ENCODE data around the gene GPR176.

Gene GPR176, protein sequence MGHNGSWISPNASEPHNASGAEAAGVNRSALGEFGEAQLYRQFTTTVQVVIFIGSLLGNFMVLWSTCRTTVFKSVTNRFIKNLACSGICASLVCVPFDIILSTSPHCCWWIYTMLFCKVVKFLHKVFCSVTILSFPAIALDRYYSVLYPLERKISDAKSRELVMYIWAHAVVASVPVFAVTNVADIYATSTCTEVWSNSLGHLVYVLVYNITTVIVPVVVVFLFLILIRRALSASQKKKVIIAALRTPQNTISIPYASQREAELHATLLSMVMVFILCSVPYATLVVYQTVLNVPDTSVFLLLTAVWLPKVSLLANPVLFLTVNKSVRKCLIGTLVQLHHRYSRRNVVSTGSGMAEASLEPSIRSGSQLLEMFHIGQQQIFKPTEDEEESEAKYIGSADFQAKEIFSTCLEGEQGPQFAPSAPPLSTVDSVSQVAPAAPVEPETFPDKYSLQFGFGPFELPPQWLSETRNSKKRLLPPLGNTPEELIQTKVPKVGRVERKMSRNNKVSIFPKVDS

DNA sequence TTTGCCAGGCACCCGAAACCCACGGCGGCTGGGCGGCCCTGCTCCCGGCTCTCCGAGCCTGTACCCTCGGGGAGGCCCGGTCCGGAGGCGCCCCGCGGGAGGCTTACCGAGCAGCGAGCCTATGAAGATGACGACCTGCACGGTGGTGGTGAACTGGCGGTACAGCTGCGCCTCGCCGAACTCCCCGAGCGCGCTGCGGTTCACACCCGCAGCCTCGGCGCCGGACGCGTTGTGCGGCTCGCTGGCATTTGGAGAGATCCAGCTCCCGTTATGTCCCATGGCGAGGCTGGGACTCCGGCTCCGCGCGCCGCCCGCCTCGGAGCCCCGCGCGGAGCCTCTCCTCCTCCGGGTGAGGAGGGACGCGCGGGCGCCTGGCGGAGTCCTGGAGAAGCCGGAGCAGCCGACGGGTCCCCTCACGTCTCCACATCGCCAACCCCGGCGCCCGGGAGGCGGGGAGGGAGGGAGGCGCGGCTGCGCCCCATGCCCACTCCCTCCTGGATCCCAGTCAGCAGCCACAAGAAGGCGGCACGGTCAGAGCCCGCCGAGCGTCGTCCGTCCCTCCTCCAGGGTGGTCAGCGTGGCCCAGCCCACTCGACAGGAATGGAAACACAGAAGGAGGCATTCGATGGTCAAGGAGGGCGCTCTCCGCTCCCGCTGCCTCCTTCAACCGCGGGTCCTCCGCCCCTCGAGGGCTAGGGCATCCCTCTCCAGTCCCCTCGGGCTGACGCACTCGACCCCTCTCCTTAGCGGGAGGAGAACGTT is at the start of gene GPR176:
TSS of gene GPR176 (minus strand) at position 519 of the 762 bp plus-strand sequence. CDS start at position 279, 240 bp downstream.
- no peaks in the 10 kb centered on the region for H3K27me3 ChIP-seq (ENCODE audit: control insufficient read depth, insufficient read depth, low read length)
- no peaks in the 10 kb centered on the region for H3K9me3 ChIP-seq (ENCODE audit: control insufficient read depth, insufficient read depth, low read length)
- H3K4me3 ChIP-seq (ENCODE audit: low read length), result peak within 1 kb of the TSS; percentile 66
- H3K4me1 ChIP-seq (ENCODE audit: control insufficient read depth, insufficient read depth, low read length), result no peaks in the 10 kb centered on the region; the same call in 1 of the 2 replicates
- DNase-seq (ENCODE audit: low read depth, low spot score), result no peak
- no CpG with 5 or more reads among the region's 84 CpGs for WGBS (ENCODE audit: insufficient coverage, insufficient read length)
- no peaks in the 10 kb centered on the region for H3K36me3 ChIP-seq (ENCODE audit: control insufficient read depth, insufficient read depth, low read length)
- H3K27ac ChIP-seq (ENCODE audit: low read length), result no peak within 1 kb of the TSS

DNA sequence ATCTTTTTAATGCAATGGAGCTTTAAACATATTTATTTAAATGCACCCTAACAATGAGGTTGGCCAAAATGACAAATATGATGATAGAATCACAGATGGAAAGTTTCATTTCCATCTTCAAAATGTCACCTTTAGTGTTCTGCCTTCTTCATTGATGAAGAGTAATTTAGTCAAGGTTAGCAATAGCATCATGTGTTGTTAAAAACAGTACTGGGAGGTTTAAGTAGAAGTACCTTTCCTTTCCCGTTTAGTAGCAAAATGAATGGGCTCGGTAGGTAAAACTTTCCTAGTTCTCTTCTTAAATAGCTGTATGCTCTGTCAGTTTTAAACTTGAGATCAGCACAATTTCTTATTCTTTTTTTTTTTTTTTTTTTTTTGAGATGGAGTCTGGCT is 48.9 kb upstream of the GPR176 start:
- H3K4me3 ChIP-seq (ENCODE audit: low read length), result no peak overlapping the region
- WGBS (ENCODE audit: insufficient coverage, insufficient read length), result no CpG with 5 or more reads among the region's 2 CpGs
- peaks cover 20% of the 10 kb centered on the region; the same call in 1 of the 2 replicates for H3K36me3 ChIP-seq (ENCODE audit: control insufficient read depth, insufficient read depth, low read length)
- no peaks in the 10 kb centered on the region for H3K4me1 ChIP-seq (ENCODE audit: control insufficient read depth, insufficient read depth, low read length)
- no peaks in the 10 kb centered on the region for H3K27me3 ChIP-seq (ENCODE audit: control insufficient read depth, insufficient read depth, low read length)
- H3K27ac ChIP-seq (ENCODE audit: low read length), result no peak overlapping the region
- no peak for DNase-seq (ENCODE audit: low read depth, low spot score)
- H3K9me3 ChIP-seq (ENCODE audit: control insufficient read depth, insufficient read depth, low read length), result no peaks in the 10 kb centered on the region; the same call in 1 of the 2 replicates

DNA sequence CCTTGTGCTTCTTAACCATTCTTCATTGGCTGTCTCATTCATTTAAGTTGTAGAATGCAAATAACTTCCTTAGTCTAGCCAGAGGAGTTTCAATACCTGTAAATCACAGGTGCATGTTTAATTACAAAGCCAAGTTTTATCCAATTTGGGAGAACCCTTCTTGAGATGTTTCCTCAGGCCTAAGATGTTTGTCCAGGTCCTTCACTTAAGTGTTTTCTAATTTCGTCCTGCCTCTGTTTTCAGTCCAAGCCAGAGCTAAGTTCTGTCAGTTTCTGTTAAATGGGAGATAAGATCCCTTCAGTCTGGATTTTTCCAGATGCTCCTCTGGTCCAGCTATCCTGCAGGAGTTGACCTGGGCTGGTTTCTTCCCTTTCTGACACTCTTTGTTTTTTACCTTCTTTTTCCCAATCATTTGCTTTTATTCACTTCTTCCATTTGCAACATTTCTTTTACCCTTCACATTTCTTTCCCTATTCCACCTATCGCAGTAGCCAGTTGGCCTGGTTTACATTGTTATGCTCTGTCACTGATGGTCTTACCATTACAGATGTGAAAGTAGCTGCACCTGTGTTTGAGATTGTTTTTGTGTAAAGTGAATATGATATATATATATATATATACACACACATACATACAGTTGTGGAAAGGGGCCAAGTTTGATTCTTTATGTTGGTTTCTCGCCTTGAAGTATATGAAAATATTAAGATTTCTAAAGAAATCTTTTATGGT is 48.4 kb upstream of the GPR176 start:
- H3K27me3 ChIP-seq (ENCODE audit: control insufficient read depth, insufficient read depth, low read length), result no peaks in the 10 kb centered on the region
- no peak overlapping the region for H3K4me3 ChIP-seq (ENCODE audit: low read length)
- WGBS (ENCODE audit: insufficient coverage, insufficient read length), result 100% methylated on average over 1 of the region's 3 CpGs
- H3K36me3 ChIP-seq (ENCODE audit: control insufficient read depth, insufficient read depth, low read length), result peaks cover 17% of the 10 kb centered on the region; the same call in 1 of the 2 replicates
- no peaks in the 10 kb centered on the region; the same call in 1 of the 2 replicates for H3K9me3 ChIP-seq (ENCODE audit: control insufficient read depth, insufficient read depth, low read length)
- H3K27ac ChIP-seq (ENCODE audit: low read length), result no peak overlapping the region
- no peak for DNase-seq (ENCODE audit: low read depth, low spot score)
- no peaks in the 10 kb centered on the region for H3K4me1 ChIP-seq (ENCODE audit: control insufficient read depth, insufficient read depth, low read length)

DNA sequence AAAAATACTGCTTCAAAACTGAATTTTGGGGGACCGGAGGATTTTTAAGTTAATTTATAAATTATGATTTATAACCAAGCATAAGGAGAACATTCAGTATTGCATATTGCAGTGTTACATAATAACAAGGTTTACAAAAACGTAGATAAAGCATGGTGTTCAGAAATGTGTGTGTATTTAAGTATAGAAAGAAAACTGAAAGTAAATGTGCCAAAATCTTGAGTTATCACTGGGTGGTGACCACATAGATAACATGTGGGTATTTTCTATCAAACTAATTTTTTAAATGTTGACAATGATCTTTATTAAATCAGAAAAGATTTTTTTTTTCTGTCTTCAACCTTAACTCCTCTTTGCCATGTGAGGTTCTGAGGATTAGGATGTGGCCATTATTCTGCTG is 46.5 kb upstream of the GPR176 start:
- Histone ChIP-seq H3K4me3 (ENCODE audit: low read length) (no peak overlapping the region), H3K27me3 (ENCODE audit: control insufficient read depth, insufficient read depth, low read length) (no peaks in the 10 kb centered on the region), H3K36me3 (ENCODE audit: control insufficient read depth, insufficient read depth, low read length) (peaks cover 19% of the 10 kb centered on the region; the same call in 1 of the 2 replicates), H3K9me3 (ENCODE audit: control insufficient read depth, insufficient read depth, low read length) (no peaks in the 10 kb centered on the region), H3K4me1 (ENCODE audit: control insufficient read depth, insufficient read depth, low read length) (no peaks in the 10 kb centered on the region), H3K27ac (ENCODE audit: low read length) (no peak overlapping the region)
- 100% methylated on average over 1 of the region's 2 CpGs for WGBS (ENCODE audit: insufficient coverage, insufficient read length)
- DNase-seq (ENCODE audit: low read depth, low spot score), result no peak

DNA sequence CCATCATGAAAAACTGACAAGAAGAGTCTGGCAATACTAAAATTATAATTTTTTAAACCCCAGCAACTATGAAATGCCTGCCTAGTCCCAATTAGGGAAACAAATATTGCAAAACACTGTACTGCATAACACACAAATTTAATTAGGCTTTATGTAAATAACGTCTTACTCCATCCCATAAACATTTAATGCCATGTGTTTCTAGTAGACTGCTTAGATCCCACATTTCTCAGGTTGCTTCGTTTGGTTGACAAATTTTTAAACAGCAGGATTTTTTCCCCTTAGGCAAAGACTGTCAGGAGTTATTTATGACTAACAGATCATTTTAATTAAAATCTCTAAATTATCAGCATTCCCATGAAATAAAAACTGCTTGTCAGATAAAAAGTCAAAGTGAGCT is 43.7 kb upstream of the GPR176 start:
- Histone ChIP-seq H3K9me3 (ENCODE audit: control insufficient read depth, insufficient read depth, low read length) (no peaks in the 10 kb centered on the region), H3K4me3 (ENCODE audit: low read length) (no peak overlapping the region), H3K27me3 (ENCODE audit: control insufficient read depth, insufficient read depth, low read length) (no peaks in the 10 kb centered on the region), H3K36me3 (ENCODE audit: control insufficient read depth, insufficient read depth, low read length) (peaks cover 19% of the 10 kb centered on the region; the same call in 1 of the 2 replicates), H3K4me1 (ENCODE audit: control insufficient read depth, insufficient read depth, low read length) (no peaks in the 10 kb centered on the region), H3K27ac (ENCODE audit: low read length) (no peak overlapping the region)
- no peak for DNase-seq (ENCODE audit: low read depth, low spot score)
- no CpG with 5 or more reads among the region's 2 CpGs for WGBS (ENCODE audit: insufficient coverage, insufficient read length)

DNA sequence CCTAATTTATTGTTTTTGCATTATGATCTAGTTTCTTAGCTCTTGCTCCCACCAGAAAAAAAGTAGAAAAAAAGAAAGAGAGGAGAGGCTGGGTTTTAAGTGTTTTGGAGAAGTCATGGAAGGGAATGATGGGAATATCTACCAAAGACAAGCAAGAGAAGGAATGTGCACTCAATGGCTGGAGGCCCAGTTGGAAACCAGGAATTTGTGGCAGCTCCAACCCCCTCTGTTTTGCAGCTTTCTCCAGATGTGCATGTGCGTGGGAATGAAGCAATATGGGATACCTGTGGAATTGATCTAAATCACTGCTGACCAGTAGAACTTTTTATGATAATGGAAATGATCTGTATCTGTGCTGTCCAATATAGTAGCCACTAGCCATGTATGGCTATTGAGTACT is 41.0 kb upstream of the GPR176 start:
- Histone ChIP-seq H3K36me3 (ENCODE audit: control insufficient read depth, insufficient read depth, low read length) (peaks cover 8% of the 10 kb centered on the region; the same call in 1 of the 2 replicates), H3K4me1 (ENCODE audit: control insufficient read depth, insufficient read depth, low read length) (peaks cover 1% of the 10 kb centered on the region; the same call in 1 of the 2 replicates), H3K27me3 (ENCODE audit: control insufficient read depth, insufficient read depth, low read length) (no peaks in the 10 kb centered on the region), H3K9me3 (ENCODE audit: control insufficient read depth, insufficient read depth, low read length) (no peaks in the 10 kb centered on the region), H3K4me3 (ENCODE audit: low read length) (no peak overlapping the region), H3K27ac (ENCODE audit: low read length) (no peak overlapping the region)
- no CpG with 5 or more reads among the region's 1 CpG for WGBS (ENCODE audit: insufficient coverage, insufficient read length)
- no peak for DNase-seq (ENCODE audit: low read depth, low spot score)

DNA sequence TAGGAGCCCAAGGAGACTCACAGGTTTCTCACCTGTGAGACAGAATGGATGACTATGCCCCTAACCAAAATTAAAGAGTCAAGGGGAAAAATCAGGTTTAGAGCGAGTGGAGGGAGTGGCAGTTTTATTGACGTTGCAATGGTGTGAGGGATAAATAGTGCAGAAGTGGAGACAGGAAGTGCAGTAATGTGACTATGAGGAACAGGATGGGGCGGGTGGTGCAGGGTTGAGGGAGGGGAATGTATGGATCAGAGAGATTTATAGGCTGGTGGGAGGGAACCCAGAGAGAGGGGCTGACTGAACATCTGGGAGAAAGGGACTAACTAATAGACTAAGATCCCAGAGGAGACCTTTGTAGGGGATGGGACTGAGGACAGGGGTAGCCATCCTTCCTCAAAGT is 40.3 kb upstream of the GPR176 start:
- Histone ChIP-seq H3K27ac (ENCODE audit: low read length) (no peak overlapping the region), H3K9me3 (ENCODE audit: control insufficient read depth, insufficient read depth, low read length) (no peaks in the 10 kb centered on the region), H3K4me1 (ENCODE audit: control insufficient read depth, insufficient read depth, low read length) (peaks cover 1% of the 10 kb centered on the region; the same call in 1 of the 2 replicates), H3K4me3 (ENCODE audit: low read length) (no peak overlapping the region), H3K36me3 (ENCODE audit: control insufficient read depth, insufficient read depth, low read length) (peaks cover 4% of the 10 kb centered on the region; the same call in 1 of the 2 replicates), H3K27me3 (ENCODE audit: control insufficient read depth, insufficient read depth, low read length) (no peaks in the 10 kb centered on the region)
- no peak for DNase-seq (ENCODE audit: low read depth, low spot score)
- WGBS (ENCODE audit: insufficient coverage, insufficient read length), result no CpG with 5 or more reads among the region's 3 CpGs

DNA sequence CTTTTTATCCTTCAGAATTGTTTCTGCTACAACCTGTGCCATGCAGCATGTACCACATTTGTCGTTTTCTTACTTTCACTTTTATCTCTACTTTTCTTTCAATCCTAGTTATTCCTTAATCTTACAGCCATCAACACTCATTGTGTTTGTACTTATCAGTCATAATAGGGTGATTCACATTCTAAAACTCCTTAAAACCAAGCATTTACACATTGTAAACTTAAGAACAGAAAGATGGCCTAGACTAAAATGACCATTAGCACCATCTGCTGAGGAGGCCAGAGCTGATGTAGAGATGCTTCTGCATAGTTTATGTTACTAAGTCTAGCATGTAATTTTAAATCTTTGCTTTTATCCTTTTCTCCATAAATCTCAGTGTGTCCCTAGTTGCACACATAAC is 39.3 kb upstream of the GPR176 start:
- Histone ChIP-seq H3K9me3 (ENCODE audit: control insufficient read depth, insufficient read depth, low read length) (no peaks in the 10 kb centered on the region), H3K4me3 (ENCODE audit: low read length) (no peak overlapping the region), H3K4me1 (ENCODE audit: control insufficient read depth, insufficient read depth, low read length) (peaks cover 1% of the 10 kb centered on the region; the same call in 1 of the 2 replicates), H3K27me3 (ENCODE audit: control insufficient read depth, insufficient read depth, low read length) (no peaks in the 10 kb centered on the region), H3K27ac (ENCODE audit: low read length) (no peak overlapping the region), H3K36me3 (ENCODE audit: control insufficient read depth, insufficient read depth, low read length) (peaks cover 7% of the 10 kb centered on the region; the same call in 1 of the 2 replicates)
- no peak for DNase-seq (ENCODE audit: low read depth, low spot score)
- no CpG with 5 or more reads among the region's 1 CpG for WGBS (ENCODE audit: insufficient coverage, insufficient read length)

DNA sequence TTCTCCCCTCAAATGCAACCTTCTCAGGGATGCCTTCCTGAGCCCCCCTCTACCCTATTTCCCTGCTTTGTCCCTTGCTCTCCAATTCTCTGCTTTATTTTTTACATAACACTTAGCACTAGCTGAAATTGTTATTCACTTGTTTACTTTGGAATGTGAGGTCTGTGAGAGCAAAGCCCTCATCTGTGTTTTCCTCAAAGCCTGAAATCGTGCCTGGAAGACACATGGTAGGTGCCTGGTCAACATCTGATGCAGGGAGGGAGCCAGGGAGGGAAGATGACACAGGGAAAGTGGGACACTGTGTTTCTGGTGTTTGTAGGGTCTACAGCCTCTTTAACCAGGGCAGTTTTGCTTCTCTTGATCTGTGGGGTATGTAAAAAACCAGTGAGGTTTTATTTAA is 37.4 kb upstream of the GPR176 start:
- Histone ChIP-seq H3K4me1 (ENCODE audit: control insufficient read depth, insufficient read depth, low read length) (peaks cover 1% of the 10 kb centered on the region; the same call in 1 of the 2 replicates), H3K27me3 (ENCODE audit: control insufficient read depth, insufficient read depth, low read length) (no peaks in the 10 kb centered on the region), H3K9me3 (ENCODE audit: control insufficient read depth, insufficient read depth, low read length) (no peaks in the 10 kb centered on the region), H3K4me3 (ENCODE audit: low read length) (no peak overlapping the region), H3K27ac (ENCODE audit: low read length) (no peak overlapping the region), H3K36me3 (ENCODE audit: control insufficient read depth, insufficient read depth, low read length) (peaks cover 5% of the 10 kb centered on the region; the same call in 1 of the 2 replicates)
- WGBS (ENCODE audit: insufficient coverage, insufficient read length), result no CpG with 5 or more reads among the region's 1 CpG
- no peak for DNase-seq (ENCODE audit: low read depth, low spot score)

DNA sequence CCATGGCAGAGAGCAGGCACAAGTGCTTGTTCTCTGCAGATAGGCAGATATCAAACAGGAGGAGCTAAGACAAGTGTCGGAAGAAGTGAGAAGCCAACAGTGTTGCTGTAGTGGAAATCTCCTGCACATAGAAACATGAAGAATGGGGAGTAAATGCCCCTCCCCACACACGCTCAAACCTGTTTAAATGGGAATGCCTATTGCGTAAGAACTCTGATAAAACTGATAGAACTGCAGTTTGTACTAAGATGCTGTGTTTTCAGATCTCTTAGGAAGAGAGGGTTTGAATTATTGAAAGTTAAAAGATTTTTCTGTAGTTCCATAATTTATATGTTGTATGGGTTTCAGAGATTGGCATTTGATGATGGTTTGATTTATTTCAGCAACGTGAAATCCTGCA is 33.5 kb upstream of the GPR176 start:
- no peaks in the 10 kb centered on the region for H3K9me3 ChIP-seq (ENCODE audit: control insufficient read depth, insufficient read depth, low read length)
- H3K4me1 ChIP-seq (ENCODE audit: control insufficient read depth, insufficient read depth, low read length), result peaks cover 1% of the 10 kb centered on the region; the same call in 1 of the 2 replicates
- H3K27me3 ChIP-seq (ENCODE audit: control insufficient read depth, insufficient read depth, low read length), result no peaks in the 10 kb centered on the region; the same call in 1 of the 2 replicates
- DNase-seq (ENCODE audit: low read depth, low spot score), result no peak
- no peak overlapping the region for H3K27ac ChIP-seq (ENCODE audit: low read length)
- H3K4me3 ChIP-seq (ENCODE audit: low read length), result no peak overlapping the region
- WGBS (ENCODE audit: insufficient coverage, insufficient read length), result no CpG with 5 or more reads among the region's 4 CpGs
- peaks cover 13% of the 10 kb centered on the region; the same call in 1 of the 2 replicates for H3K36me3 ChIP-seq (ENCODE audit: control insufficient read depth, insufficient read depth, low read length)
